HFF-Myc (cell line): ENCODE data around the gene FCHSD2.

Experiments
- DNase-seq: peaks from one replicate; pipeline ENCODE4 v3.0.0-alpha.2; 2011; ENCODE audit warnings: low read depth; ENCODE audit errors: extremely low read depth
- H3K4me3 ChIP-seq: replicated peaks from 2 replicates; pipeline ENCODE4 v1.5.1; 2011; ENCODE audit warnings: low read depth, mild to moderate bottlenecking, control low read depth, low read length
- CTCF ChIP-seq: IDR thresholded peaks from 2 replicates; pipeline ENCODE4 v1.5.1; 2012; ENCODE audit warnings: mild to moderate bottlenecking, low read depth, low read length, control low read depth; ENCODE audit errors: missing control alignments

FCHSD2 gene

DNA sequence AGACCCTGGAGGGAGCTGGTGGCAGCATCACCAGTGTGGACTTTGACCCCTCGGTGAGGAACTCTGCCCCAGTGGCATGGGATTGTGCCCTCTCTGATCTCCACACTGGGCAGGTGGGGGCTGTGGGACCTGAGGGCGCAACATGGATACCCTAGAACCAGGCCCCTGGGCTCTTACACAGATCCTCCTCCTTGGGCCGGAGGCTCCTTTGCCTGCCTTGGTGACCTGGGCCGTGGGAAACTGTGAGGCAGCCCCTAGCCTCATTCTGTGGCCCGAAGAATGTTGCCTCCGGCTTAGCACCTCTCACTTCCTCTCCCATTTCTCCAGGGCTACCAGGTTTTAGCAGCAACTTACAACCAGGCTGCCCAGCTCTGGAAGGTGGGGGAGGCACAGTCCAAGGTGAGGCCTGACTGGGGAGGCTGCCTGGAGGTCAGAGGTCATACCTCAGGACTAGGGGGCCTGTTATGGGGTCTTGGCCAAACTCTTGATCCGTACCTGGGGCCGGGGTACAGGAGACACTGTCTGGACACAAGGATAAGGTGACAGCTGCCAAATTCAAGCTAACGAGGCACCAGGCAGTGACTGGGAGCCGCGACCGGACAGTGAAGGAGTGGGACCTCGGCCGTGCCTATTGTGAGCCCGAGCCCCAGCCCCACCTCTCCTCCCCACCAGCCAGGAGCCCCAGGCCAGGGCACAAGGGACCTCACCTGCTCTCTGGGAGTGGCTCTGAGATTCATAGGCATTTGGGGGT, 315.8 kb downstream of the FCHSD2 start:
- DNase-seq: no peak
- no peak for TF ChIP-seq CTCF
- H3K4me3 ChIP-seq: no peak overlapping the region

- no peak overlapping the region for H3K4me3 ChIP-seq
- TF ChIP-seq CTCF: no peak
Observed at GRCh38 chr11:72825661-72826060, 316.5 kb downstream of the FCHSD2 start.

DNA sequence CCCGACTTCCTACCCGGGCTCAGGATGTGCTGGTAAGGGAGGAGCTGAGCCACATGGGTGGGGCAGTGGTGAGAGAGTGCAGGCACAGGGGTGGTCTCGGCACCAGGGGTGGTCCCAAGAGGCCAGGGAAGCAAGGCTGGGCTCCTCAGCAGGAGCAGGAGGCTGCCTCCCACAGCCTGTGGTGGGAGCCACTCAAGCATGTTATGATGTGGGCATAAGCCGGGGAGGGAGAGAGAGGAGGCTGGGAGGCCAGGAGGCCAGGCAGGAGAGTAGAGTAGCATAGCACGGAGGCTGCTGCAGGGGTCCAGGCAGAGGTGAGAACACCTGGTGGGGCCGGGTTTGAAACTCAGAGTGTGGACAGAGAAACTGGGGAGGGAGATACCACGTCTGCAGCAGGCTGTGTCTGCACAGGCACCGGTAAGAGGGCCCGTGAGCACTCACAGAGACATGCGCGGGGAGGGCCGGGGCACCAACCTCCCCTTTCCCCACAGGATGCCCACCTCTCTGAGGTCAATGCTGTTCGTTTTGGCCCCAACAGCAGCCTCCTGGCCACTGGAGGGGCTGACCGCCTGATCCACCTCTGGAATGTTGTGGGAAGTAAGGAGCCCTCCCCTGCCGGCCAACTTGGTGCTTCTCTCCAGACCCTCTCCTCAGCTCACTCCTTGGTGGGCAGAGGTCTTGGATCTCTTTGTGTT, 317.2 kb downstream of the FCHSD2 start:
- TF ChIP-seq CTCF: no peak
- no peak overlapping the region for H3K4me3 ChIP-seq
- no peak for DNase-seq

More at GRCh38 chr11:72825661-72826060, 316.5 kb downstream of the FCHSD2 start:
- no peak for DNase-seq

DNA sequence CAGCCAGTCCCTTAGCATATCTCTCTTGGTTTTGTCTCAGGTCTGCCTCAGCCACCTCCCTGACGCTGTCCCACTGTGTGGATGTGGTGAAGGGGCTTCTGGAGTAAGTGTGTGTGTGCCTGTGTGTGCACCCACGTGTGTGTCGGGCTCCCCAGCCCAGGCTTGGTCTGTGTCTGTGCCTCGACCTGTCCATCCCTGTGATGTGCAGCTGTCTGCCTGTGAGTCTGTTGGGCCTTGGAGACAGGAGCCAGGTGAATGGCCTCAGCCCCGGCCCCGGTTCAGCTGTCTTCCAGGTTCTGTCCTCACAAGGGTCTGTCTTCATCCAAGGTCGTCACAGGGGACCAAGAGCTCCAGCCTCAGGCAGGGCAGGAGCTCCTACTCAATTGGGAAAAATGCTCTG, 318.1 kb downstream of the FCHSD2 start:
- no peak overlapping the region for H3K4me3 ChIP-seq

DNA sequence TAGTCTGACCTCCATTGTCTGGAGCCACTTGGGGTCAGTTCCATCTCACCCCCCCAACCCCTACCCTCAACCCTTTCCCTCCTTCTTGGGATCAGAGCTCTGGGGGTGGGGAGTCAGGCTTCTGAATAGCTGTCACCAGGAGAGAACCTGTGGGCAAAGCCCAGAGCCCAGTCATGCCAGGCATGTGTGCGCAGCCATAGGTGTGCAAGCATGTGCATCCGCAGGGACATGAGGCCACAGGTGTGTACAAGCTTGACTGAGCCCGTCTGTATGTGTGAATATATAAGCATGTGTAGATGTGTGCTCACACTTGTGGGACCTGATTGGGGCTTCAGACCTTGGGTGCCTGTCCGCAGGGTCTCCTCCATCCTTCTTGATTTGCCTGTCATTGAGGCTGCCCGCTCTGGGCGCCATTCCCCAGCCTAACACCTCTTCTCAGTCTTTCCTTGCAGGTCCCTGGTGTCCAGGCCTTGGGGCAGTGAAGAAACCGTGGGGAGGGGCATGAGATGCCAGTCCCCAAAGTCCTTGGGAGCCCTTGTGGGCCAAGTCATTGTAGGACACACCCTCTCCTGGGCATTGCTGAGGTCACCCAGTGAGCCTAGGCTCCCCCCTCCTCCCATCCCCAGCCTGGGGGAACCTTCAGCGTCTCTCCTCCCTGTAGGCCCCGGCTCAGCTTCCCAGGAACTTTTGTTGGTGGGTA, 318.9 kb downstream of the FCHSD2 start:
- TF ChIP-seq CTCF: no peak
- DNase-seq: no peak
- no peak overlapping the region for H3K4me3 ChIP-seq

More for the DNA sequence above, 318.1 kb downstream of the FCHSD2 start:
- TF ChIP-seq CTCF: no peak
- DNase-seq: no peak

GRCh38 chr11:72821920-72822799, 320.0 kb downstream of the FCHSD2 start:
- peak overlapping the region; percentile 43 for H3K4me3 ChIP-seq
- TF ChIP-seq CTCF: peak; percentile 31
- DNase-seq: no peak
